Panc1 (cell line): ENCODE measurements around the gene NLRP12. TPM values are rescaled to one million over a fixed set of nuclear protein-coding genes. Genes with fewer than 3 reads are reported as not detected.

ENCODE experiments used
- ATAC-seq: fragments of 200-7000 bp; cut with Tn5 transposase; 2 replicates; pipeline ENCODE4 v1.9.1; 2020; ENCODE audit warnings: mild to moderate bottlenecking, moderate library complexity
- BruUV-seq: library from RNA; stranded (reverse); fragments of 400-500 nt; replicated peaks from 2 replicates; lab custom pipeline; 2021; lab: Mats Ljungman, UMichigan
- CTCF ChIA-PET: fragments of 300-600 bp; sonication (Branson Sonifier 250); formaldehyde crosslinking; loops from one replicate; lab custom pipeline; 2022; ENCODE audit warnings: antibody characterized with exemption; lab: Charles Lee
- POLR2A ChIA-PET: fragments of 300-600 bp; sonication (Branson Sonifier 250); formaldehyde crosslinking; loops from one replicate; lab custom pipeline; 2022; ENCODE audit warnings: antibody characterized with exemption; lab: Charles Lee
- DNase-seq: peaks from one replicate; pipeline ENCODE4 v3.0.0-alpha.2; 2010; ENCODE audit warnings: low read depth, low spot score
- H3K27ac ChIP-seq: 2 replicates; pipeline ENCODE4 v1.5.1; 2011; ENCODE audit warnings: mild to moderate bottlenecking, low read length, inconsistent platforms
- H3K27me3 ChIP-seq: fragments of 200-500 bp; sonication (Bioruptor generic); 2 replicates; pipeline ENCODE4 v1.6.0; 2014; ENCODE audit warnings: low read length, inconsistent platforms; ENCODE audit not compliant: control insufficient read depth, insufficient read depth
- H3K36me3 ChIP-seq: fragments of 200-500 bp; sonication (Bioruptor generic); 2 replicates; pipeline ENCODE4 v1.5.1; 2014; ENCODE audit warnings: inconsistent platforms, mild to moderate bottlenecking, low read length, moderate library complexity; ENCODE audit not compliant: control insufficient read depth, insufficient read depth
- H3K4me1 ChIP-seq: 2 replicates; pipeline ENCODE4 v1.5.1; 2011; ENCODE audit warnings: inconsistent platforms, mild to moderate bottlenecking, low read length, moderate library complexity; ENCODE audit not compliant: control insufficient read depth, insufficient read depth
- H3K4me3 ChIP-seq, 2 experiments: 2 replicates each; pipeline ENCODE4 v1.5.1; 2011 to 2012; ENCODE audit warnings: low read depth in 2 of 2, low read length in 2 of 2, mild to moderate bottlenecking in 2 of 2, inconsistent platforms in 1 of 2, moderate library complexity in 1 of 2
- H3K9me3 ChIP-seq: fragments of 200-500 bp; sonication (Bioruptor generic); 2 replicates; pipeline ENCODE4 v1.5.1; 2014; ENCODE audit warnings: low read depth, mild to moderate bottlenecking, inconsistent platforms, low read length, moderate library complexity; ENCODE audit not compliant: control insufficient read depth, insufficient read depth
- CTCF ChIP-seq: fragments of 450-650 bp; IDR thresholded peaks from 2 replicates; pipeline ENCODE4 v1.5.1; 2017; ENCODE audit warnings: mild to moderate bottlenecking
- POLR2AphosphoS5 ChIP-seq: IDR thresholded peaks from 2 replicates; pipeline ENCODE4 v1.6.1; 2012; ENCODE audit warnings: mild to moderate bottlenecking, low read depth, low read length, moderate library complexity
- SIN3A ChIP-seq: IDR thresholded peaks from 2 replicates; pipeline ENCODE4 v1.6.1; 2012; ENCODE audit warnings: low read depth, mild to moderate bottlenecking, low read length, moderate library complexity, borderline replicate concordance; ENCODE audit not compliant: insufficient read depth
- TCF7L2 ChIP-seq: IDR thresholded peaks from 2 replicates; pipeline ENCODE4 v1.6.1; 2011; ENCODE audit warnings: mild to moderate bottlenecking, low read depth, low read length, inconsistent platforms
- in situ Hi-C: cut with HindIII; loops from 2 replicates; pipeline ENCODE4 v1.10.0; 2016; ENCODE audit warnings: low sequenced_read_pairs, low pct_unique_long_range_greater_than_20kb
- intact Hi-C: fragments of 100-400 bp; cut with micrococcal nuclease; formaldehyde crosslinking; loops from one replicate; pipeline ENCODE4 v1.10.0; 2022; ENCODE audit not compliant: unreplicated experiment
- total RNA-seq: library from RNA; stranded (reverse); gene quantifications from one replicate; pipeline ENCODE4 v1.2.1, GENCODE V29; 2021; ENCODE audit not compliant: unreplicated experiment
- TF ChIP-seq, protein P1 (sequence below), 2 experiments: IDR thresholded peaks; 2 replicates each; pipeline ENCODE4 v1.6.1; 2011 to 2012; ENCODE audit warnings: low read depth in 2 of 2, control low read depth in 1 of 2, low read length in 1 of 2, mild to moderate bottlenecking in 1 of 2, moderate library complexity in 1 of 2; ENCODE audit not compliant: insufficient read depth in 1 of 2

NLRP12 gene
- total RNA-seq, 1 experiment from 2014 or later = 0.05 TPM

DNA sequence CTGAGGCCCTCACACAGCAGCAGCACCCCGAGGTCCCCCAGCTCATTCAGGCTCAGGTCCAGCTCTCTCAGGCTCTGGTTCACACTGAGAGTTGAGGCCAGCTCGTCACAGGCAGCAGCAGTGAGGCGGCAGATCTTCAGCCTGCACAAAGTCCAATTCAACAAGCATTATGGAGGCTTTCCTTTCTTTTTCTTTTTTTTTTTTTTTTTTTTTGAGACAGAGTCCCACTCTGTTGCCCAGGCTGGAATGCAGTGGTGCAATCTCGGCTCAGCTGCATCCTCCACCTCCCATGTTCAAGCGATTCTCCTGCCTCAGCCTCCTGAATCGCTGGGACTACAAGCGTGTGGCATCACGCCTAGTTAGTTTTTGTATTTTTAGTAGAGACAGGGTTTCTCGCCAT, 22.9 kb downstream of the NLRP12 start:
- DNase-seq = no peak
- POLR2A ChIA-PET = interaction anchor here (0.6 kb wide), 2 partner anchors 23 to 96 kb away, joined by 9 to 13 read pairs; partner anchors contain the start of gene NLRP12
- Histone ChIP-seq H3K4me3 (no peak overlapping the region), H3K27ac (no peak overlapping the region), H3K36me3 (no peaks in the 10 kb centered on the region), H3K27me3 (no peaks in the 10 kb centered on the region), H3K9me3 (no peaks in the 10 kb centered on the region), H3K4me1 (no peaks in the 10 kb centered on the region)
- no peak for ATAC-seq
- TF ChIP-seq, protein P1, sequence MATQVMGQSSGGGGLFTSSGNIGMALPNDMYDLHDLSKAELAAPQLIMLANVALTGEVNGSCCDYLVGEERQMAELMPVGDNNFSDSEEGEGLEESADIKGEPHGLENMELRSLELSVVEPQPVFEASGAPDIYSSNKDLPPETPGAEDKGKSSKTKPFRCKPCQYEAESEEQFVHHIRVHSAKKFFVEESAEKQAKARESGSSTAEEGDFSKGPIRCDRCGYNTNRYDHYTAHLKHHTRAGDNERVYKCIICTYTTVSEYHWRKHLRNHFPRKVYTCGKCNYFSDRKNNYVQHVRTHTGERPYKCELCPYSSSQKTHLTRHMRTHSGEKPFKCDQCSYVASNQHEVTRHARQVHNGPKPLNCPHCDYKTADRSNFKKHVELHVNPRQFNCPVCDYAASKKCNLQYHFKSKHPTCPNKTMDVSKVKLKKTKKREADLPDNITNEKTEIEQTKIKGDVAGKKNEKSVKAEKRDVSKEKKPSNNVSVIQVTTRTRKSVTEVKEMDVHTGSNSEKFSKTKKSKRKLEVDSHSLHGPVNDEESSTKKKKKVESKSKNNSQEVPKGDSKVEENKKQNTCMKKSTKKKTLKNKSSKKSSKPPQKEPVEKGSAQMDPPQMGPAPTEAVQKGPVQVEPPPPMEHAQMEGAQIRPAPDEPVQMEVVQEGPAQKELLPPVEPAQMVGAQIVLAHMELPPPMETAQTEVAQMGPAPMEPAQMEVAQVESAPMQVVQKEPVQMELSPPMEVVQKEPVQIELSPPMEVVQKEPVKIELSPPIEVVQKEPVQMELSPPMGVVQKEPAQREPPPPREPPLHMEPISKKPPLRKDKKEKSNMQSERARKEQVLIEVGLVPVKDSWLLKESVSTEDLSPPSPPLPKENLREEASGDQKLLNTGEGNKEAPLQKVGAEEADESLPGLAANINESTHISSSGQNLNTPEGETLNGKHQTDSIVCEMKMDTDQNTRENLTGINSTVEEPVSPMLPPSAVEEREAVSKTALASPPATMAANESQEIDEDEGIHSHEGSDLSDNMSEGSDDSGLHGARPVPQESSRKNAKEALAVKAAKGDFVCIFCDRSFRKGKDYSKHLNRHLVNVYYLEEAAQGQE (IDR thresholded peaks at IDR 0.05; ENCODE audit: insufficient read depth in 1 of 2, low read depth in 2 of 2, low read length in 1 of 2) = no peak
- TF ChIP-seq SIN3A (no peak), TCF7L2 (no peak), POLR2AphosphoS5 (no peak), CTCF (no peak)
- no TSS peak for BruUV-seq
- intact Hi-C loops (no loop called here), in situ Hi-C loops (no loop called here)
- CTCF ChIA-PET = interaction anchor here (0.9 kb wide), 1 partner anchor 8 kb away, joined by 4 read pairs; no protein-coding TSS in a partner anchor

GRCh38 chr19:53795019-53795418, 29.1 kb downstream of the NLRP12 start:
- intact Hi-C loops (no loop called here), in situ Hi-C loops (no loop called here)
- ATAC-seq (no peak), DNase-seq (no peak)
- Histone ChIP-seq H3K36me3 (no peaks in the 10 kb centered on the region), H3K4me3 (no peak overlapping the region), H3K4me1 (no peaks in the 10 kb centered on the region), H3K27ac (no peak overlapping the region), H3K9me3 (no peaks in the 10 kb centered on the region), H3K27me3 (no peaks in the 10 kb centered on the region)
- TF ChIP-seq TCF7L2 = no peak
- no peak for TF ChIP-seq SIN3A
- TF ChIP-seq POLR2AphosphoS5 = no peak
- TF ChIP-seq CTCF = no peak
- TF ChIP-seq, protein P1 (IDR thresholded peaks at IDR 0.05; ENCODE audit: insufficient read depth in 1 of 2, low read depth in 2 of 2, low read length in 1 of 2) = no peak
- CTCF ChIA-PET = interaction anchor here (0.6 kb wide), 1 partner anchor 202 kb away, joined by 3 read pairs; no protein-coding TSS in a partner anchor
- no TSS peak for BruUV-seq
- POLR2A ChIA-PET = no interaction called here
